HG03571 (cell line): ENCODE data around the gene ZNF277.
"Not testable (repeated sequence)": the region's sequence is repeated elsewhere in the genome, so short reads cannot be mapped to it uniquely, and the experiment has no call there.

Experiments used
- ATAC-seq: cut with Tn5 transposase; IDR thresholded peaks from one replicate; pipeline ENCODE4 v1.9.1; 2021; ENCODE audit not compliant: unreplicated experiment

The ZNF277 gene

GRCh38 chr7:112207765-112208164 lies 1.3 kb downstream of the ZNF277 start:
- no peak for ATAC-seq

GRCh38 chr7:112211348-112211907 lies 4.9 kb downstream of the ZNF277 start:
- no peak for ATAC-seq

GRCh38 chr7:112212571-112212970 lies 6.1 kb downstream of the ZNF277 start:
- no peak for ATAC-seq

- ATAC-seq: no peak
Measured at GRCh38 chr7:112213735-112214134, 7.2 kb downstream of the ZNF277 start.

- ATAC-seq: no peak
Measured at GRCh38 chr7:112214268-112214667, 7.8 kb downstream of the ZNF277 start.

- no peak for ATAC-seq
Measured at GRCh38 chr7:112214883-112215282, 8.4 kb downstream of the ZNF277 start.

- no peak for ATAC-seq
Measured at GRCh38 chr7:112215787-112216186, 9.3 kb downstream of the ZNF277 start.

GRCh38 chr7:112220877-112221434 lies 14.5 kb downstream of the ZNF277 start:
- no peak for ATAC-seq

- no peak for ATAC-seq
Measured at GRCh38 chr7:112223310-112223709, 16.8 kb downstream of the ZNF277 start.

GRCh38 chr7:112224186-112224585 lies 17.7 kb downstream of the ZNF277 start:
- no peak for ATAC-seq

- ATAC-seq: no peak
Measured at GRCh38 chr7:112225006-112225405, 18.5 kb downstream of the ZNF277 start.

GRCh38 chr7:112226701-112227276 lies 20.3 kb downstream of the ZNF277 start:
- no peak for ATAC-seq

- ATAC-seq: no peak
Measured at GRCh38 chr7:112228632-112229031, 22.1 kb downstream of the ZNF277 start.

- ATAC-seq: no peak
Measured at GRCh38 chr7:112232212-112232978, 25.9 kb downstream of the ZNF277 start.

GRCh38 chr7:112233048-112233697 lies 26.7 kb downstream of the ZNF277 start:
- ATAC-seq: no peak

GRCh38 chr7:112234147-112234546 lies 27.7 kb downstream of the ZNF277 start:
- no peak for ATAC-seq

- ATAC-seq: no peak
Measured at GRCh38 chr7:112236597-112236996, 30.1 kb downstream of the ZNF277 start.

- no peak for ATAC-seq
Measured at GRCh38 chr7:112238330-112238729, 31.8 kb downstream of the ZNF277 start.

- ATAC-seq: no peak
Measured at GRCh38 chr7:112238852-112239610, 32.5 kb downstream of the ZNF277 start.

- no peak for ATAC-seq
Measured at GRCh38 chr7:112248598-112248997, 42.1 kb downstream of the ZNF277 start.

GRCh38 chr7:112249967-112250366 lies 43.5 kb downstream of the ZNF277 start:
- ATAC-seq: not testable (repeated sequence)
